Neural crest cell (in vitro differentiated cells): ENCODE measurements around the gene PDYN. TPM values are rescaled to one million over a fixed set of nuclear protein-coding genes. Genes with fewer than 3 reads are reported as not detected.

Experiments
- DNase-seq: peaks from one replicate; pipeline ENCODE4 v3.0.0; 2021; ENCODE audit warnings: low read depth, mixed read lengths, low spot score
- H3K27ac Mint-ChIP-seq: one replicate; pipeline ENCODE4 v1.8.0; 2021; ENCODE audit warnings: mild to moderate bottlenecking, mixed read lengths; ENCODE audit not compliant: unreplicated experiment
- H3K27me3 Mint-ChIP-seq: 2 replicates; pipeline ENCODE4 v1.8.0; 2021; ENCODE audit warnings: low read depth, mild to moderate bottlenecking, mixed read lengths
- H3K36me3 Mint-ChIP-seq: 2 replicates; pipeline ENCODE4 v1.8.0; 2021; ENCODE audit warnings: low read depth, mild to moderate bottlenecking, mixed read lengths
- H3K4me1 Mint-ChIP-seq: 2 replicates; pipeline ENCODE4 v1.8.0; 2021; ENCODE audit warnings: mixed read lengths
- H3K4me3 Mint-ChIP-seq: one replicate; pipeline ENCODE4 v1.8.0; 2021; ENCODE audit warnings: mild to moderate bottlenecking, mixed read lengths
- H3K9me3 Mint-ChIP-seq: 2 replicates; pipeline ENCODE4 v1.8.0; 2021; ENCODE audit warnings: mixed read lengths
- CTCF ChIP-seq: fragments of 200-600 bp; sonication (generic); conservative IDR thresholded peaks from 2 replicates; pipeline ENCODE4 v1.5.0; 2021; ENCODE audit warnings: antibody characterized with exemption, mild to moderate bottlenecking
- total RNA-seq: library from RNA; stranded (reverse); gene quantifications from 2 replicates; pipeline ENCODE4 v1.2.1, GENCODE V29; 2021

Gene PDYN
- total RNA-seq, 1 donor from 2014 or later, result 0.63 TPM

- Mint-ChIP-seq H3K9me3 (no peaks in the 10 kb centered on the region), H3K4me3 (no peak overlapping the region), H3K27ac (no peak overlapping the region), H3K4me1 (peaks cover 17% of the 10 kb centered on the region), H3K27me3 (peaks cover 49% of the 10 kb centered on the region), H3K36me3 (no peaks in the 10 kb centered on the region)
- DNase-seq, result no peak
- no peak for TF ChIP-seq CTCF
These were observed 24.9 kb downstream of the PDYN start for GRCh38 chr20:1968964-1969363.

GRCh38 chr20:1965520-1966351 lies 28.1 kb downstream of the PDYN start:
- H3K4me1 Mint-ChIP-seq, result peaks cover 11% of the 10 kb centered on the region
- TF ChIP-seq CTCF, result peak; percentile 98
- H3K4me3 Mint-ChIP-seq, result no peak overlapping the region
- no peaks in the 10 kb centered on the region for H3K9me3 Mint-ChIP-seq
- peak overlapping the region; percentile 13 for H3K27ac Mint-ChIP-seq
- no peaks in the 10 kb centered on the region for H3K36me3 Mint-ChIP-seq
- DNase-seq, result peak; percentile 83
- H3K27me3 Mint-ChIP-seq, result peaks cover 60% of the 10 kb centered on the region

GRCh38 chr20:1964659-1965405 lies 29.0 kb downstream of the PDYN start:
- no peaks in the 10 kb centered on the region for H3K36me3 Mint-ChIP-seq
- H3K9me3 Mint-ChIP-seq, result no peaks in the 10 kb centered on the region
- no peak for DNase-seq
- H3K4me1 Mint-ChIP-seq, result peaks cover 11% of the 10 kb centered on the region
- H3K27me3 Mint-ChIP-seq, result peaks cover 60% of the 10 kb centered on the region
- no peak overlapping the region for H3K27ac Mint-ChIP-seq
- no peak overlapping the region for H3K4me3 Mint-ChIP-seq
- TF ChIP-seq CTCF, result no peak

DNA sequence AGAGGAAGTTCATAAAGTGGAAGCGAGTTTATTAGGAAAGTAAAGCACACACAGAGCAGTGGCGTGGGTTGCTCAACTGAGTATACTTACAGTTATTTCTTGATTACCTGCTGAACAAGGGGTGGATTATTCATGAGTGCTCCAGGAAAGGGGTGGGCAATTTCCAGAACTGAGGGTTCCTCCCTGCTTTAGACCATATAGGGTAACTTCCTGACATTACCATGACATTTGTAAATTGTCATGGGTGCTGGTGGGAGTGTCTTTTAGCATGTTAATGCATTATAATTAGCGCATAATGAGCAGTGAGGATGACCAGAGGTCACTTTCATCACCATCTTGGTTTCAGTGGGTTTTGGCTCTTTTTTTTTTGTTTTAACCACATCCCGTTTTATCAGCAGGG lies 29.8 kb downstream of the PDYN start:
- no peaks in the 10 kb centered on the region for H3K36me3 Mint-ChIP-seq
- H3K27me3 Mint-ChIP-seq, result peaks cover 59% of the 10 kb centered on the region
- DNase-seq, result no peak
- H3K4me3 Mint-ChIP-seq, result no peak overlapping the region
- no peak for TF ChIP-seq CTCF
- H3K27ac Mint-ChIP-seq, result no peak overlapping the region
- H3K9me3 Mint-ChIP-seq, result no peaks in the 10 kb centered on the region
- H3K4me1 Mint-ChIP-seq, result peaks cover 11% of the 10 kb centered on the region

DNA sequence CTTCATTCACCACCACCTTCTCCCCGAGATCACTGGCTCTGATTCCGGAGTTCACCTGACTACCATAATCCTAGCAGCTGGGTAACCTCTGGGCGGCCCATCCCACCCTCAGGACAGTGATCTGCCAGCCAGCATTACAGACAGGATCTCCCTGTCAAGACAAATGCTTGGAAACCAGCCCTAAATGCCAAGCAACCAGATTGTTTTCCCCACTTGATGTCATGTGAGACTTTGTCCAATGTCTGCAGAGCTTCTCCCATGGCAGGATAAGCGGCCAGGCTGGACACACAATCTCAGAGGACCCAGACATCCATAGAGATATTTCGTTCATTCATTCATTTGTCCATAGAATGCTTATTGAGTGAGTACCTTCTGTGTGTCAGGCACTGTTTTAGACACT lies 32.5 kb downstream of the PDYN start:
- DNase-seq, result no peak
- H3K9me3 Mint-ChIP-seq, result no peaks in the 10 kb centered on the region
- no peak for TF ChIP-seq CTCF
- no peaks in the 10 kb centered on the region for H3K36me3 Mint-ChIP-seq
- H3K4me1 Mint-ChIP-seq, result peaks cover 11% of the 10 kb centered on the region
- H3K4me3 Mint-ChIP-seq, result no peak overlapping the region
- peaks cover 51% of the 10 kb centered on the region for H3K27me3 Mint-ChIP-seq
- H3K27ac Mint-ChIP-seq, result no peak overlapping the region
